Transverse colon (tissue), 3 donors: ENCODE results near the gene APOC4.

ENCODE experiments used
- CTCF ChIP-seq, 5 experiments: fragments of 200-600 bp in 3 of 5; fragments of 450-650 bp in 2 of 5; sonication (generic) in 3 of 5; IDR thresholded peaks; 1 replicate in 2 of 5; 2 replicates in 3 of 5; pipeline ENCODE4 v1.5.1; 2016 to 2017; ENCODE audit warnings: antibody characterized with exemption in 5 of 5, inconsistent platforms in 3 of 5, mild to moderate bottlenecking in 2 of 5, moderate library complexity in 1 of 5
- EP300 ChIP-seq: sonication (generic); formaldehyde crosslinking; IDR thresholded peaks from one replicate; pipeline ENCODE4 v1.6.1; 2017; ENCODE audit warnings: antibody characterized with exemption, low read depth
- POLR2A ChIP-seq: fragments of 450-650 bp; IDR thresholded peaks from one replicate; pipeline ENCODE4 v1.6.1; 2016; ENCODE audit warnings: antibody characterized with exemption, mild to moderate bottlenecking, moderate library complexity

GRCh38 chr19:44974857-44975256 is 32.8 kb downstream of the APOC4 start:
- TF ChIP-seq EP300 (no peak), CTCF (IDR thresholded peaks at IDR 0.05) (no peak), POLR2A (no peak)
